HG03354 (cell line): ENCODE measurements around the gene SCEL.
A peak's percentile ranks its signal among the peaks of the same experiment; 100 is the strongest.

ENCODE experiments used
- ATAC-seq: cut with Tn5 transposase; IDR thresholded peaks from one replicate; pipeline ENCODE4 v1.9.1; 2021; ENCODE audit warnings: mild to moderate bottlenecking; ENCODE audit not compliant: unreplicated experiment, poor library complexity, severe bottlenecking

SCEL gene, protein sequence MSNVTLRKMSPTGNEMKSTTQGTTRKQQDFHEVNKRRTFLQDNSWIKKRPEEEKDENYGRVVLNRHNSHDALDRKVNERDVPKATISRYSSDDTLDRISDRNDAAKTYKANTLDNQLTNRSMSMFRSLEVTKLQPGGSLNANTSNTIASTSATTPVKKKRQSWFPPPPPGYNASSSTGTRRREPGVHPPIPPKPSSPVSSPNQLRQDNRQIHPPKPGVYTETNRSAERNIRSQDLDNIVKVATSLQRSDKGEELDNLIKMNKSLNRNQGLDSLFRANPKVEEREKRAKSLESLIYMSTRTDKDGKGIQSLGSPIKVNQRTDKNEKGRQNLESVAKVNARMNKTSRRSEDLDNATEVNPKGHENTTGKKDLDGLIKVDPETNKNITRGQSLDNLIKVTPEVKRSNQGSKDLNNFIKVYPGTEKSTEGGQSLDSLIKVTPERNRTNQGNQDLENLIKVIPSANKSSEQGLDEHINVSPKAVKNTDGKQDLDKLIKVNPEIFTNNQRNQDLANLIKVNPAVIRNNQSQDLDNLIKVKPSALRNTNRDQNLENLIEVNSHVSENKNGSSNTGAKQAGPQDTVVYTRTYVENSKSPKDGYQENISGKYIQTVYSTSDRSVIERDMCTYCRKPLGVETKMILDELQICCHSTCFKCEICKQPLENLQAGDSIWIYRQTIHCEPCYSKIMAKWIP

DNA sequence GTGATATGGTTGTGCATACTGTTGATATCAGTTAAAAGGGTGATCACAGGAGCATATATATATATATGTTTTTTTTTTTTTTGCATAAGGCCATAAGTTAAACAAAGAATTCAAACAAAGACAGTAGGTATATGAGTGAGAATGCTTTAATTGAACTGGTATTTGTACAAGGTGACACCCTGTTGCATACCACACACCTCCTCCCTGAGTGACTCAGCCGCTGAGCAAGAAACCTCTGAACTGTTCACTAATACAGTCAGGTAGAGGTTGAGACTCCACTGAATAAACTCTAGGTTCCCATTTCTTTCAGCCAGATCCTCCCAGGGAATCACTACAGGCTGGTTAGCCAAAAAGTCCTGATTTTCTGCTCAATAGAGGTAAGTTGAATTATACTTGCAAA, at the start of gene SCEL:
Gene SCEL (plus strand): TSS at position 259 of the 400 bp plus-strand sequence. CDS start 20,170 bp downstream, outside the sequence.
- no peak for ATAC-seq

DNA sequence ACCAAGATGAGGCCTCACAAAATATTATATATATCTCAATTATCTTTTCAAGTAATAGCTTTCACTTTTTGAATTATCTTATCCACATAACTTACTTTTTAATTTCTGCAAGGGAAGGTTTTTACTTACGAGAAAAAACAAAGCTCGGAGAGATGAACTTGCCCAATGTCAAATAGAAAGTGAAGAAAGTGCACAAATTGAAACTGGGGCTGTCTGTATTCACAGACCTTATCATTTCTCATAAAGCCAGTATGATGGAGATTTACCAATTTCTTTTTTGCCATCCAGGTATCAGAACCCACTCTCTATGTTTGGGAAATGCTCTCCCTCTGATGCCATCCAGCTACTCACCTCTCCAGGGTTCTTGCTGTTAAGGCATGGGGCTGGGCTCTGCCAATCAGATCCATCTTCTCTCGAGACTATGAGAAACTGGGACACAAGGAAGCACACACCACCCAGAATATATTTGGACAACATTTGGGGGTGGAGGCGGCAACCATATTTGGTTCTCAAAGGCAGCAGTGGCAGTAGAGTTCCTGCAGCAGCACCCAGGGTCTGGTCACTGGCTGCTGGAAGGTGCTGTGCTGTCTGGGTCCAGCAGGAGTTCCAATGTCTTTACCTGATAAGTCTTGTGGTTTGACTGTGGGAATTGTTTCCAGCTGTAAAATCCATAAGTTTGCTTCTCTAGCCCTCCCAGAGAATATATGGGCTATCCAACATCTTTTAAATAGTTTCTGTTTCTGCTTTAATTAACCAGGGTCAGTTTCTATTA, 45.8 kb upstream of the SCEL start:
- no peak for ATAC-seq

DNA sequence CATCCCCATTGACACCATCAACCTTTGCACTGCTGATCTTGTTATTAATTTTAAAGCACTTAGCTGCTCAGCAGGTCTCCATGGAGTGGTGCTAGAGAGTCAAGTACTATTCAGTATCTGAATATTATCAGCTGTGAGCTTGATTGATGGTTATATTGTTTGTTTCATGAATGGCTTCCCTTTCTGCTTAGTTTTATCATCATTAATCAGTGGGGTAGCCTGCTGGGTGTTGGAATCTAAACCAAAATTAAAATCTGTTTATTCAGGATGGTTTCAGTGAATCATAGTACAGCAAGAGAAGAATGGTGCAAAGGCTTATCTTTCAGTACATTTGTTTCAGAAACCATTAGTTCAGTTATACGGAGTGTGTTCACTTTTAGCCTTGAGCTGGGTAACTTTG, 42.5 kb upstream of the SCEL start:
- ATAC-seq = peak; percentile 88

DNA sequence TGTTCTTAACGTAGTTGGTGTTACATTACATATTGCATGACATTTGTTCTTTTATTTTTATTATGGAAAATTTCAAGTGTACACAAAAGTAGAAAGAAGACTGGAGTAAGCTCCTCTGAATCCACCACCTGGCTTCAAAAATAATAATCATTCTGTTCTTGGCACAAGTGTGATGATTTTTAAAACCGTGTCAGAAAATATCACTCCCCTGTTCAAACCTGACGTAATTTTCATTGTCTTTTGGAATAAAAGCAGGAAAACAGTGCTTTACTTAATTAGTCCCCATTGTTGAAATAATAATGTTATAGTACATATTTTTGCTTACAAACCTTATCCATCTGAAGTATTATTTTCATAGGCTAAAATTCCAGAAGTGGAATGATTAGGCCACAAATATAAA, 41.3 kb upstream of the SCEL start:
- no peak for ATAC-seq

GRCh38 chr13:77497350-77497749, 38.2 kb upstream of the SCEL start:
- ATAC-seq = no peak

- ATAC-seq = no peak
Observed at GRCh38 chr13:77497835-77498234, 37.7 kb upstream of the SCEL start.

GRCh38 chr13:77502104-77502720, 33.3 kb upstream of the SCEL start:
- peak; percentile 91 for ATAC-seq

DNA sequence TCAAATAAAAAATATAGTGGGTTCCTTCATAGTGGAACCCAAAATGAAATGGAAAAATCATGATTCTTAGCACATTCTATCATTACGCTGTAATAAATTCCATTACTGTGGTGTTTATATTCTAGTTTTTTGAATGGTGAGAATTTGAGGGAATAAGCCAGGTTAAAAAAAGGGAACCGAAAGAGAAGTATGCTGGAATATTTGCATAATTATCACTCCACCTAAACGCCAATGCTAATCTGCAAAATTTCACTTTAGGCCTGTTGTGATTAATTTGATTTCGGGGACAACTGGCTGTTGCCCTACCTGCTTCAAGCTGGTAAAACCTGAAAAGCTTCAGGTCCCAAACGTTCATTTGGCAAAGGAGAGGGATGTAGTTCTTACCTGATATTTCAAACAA, 32.1 kb upstream of the SCEL start:
- peak; percentile 32 for ATAC-seq

- ATAC-seq = no peak
Observed at GRCh38 chr13:77506874-77507273, 28.6 kb upstream of the SCEL start.

- ATAC-seq = no peak
Observed at GRCh38 chr13:77507931-77508776, 27.4 kb upstream of the SCEL start.

DNA sequence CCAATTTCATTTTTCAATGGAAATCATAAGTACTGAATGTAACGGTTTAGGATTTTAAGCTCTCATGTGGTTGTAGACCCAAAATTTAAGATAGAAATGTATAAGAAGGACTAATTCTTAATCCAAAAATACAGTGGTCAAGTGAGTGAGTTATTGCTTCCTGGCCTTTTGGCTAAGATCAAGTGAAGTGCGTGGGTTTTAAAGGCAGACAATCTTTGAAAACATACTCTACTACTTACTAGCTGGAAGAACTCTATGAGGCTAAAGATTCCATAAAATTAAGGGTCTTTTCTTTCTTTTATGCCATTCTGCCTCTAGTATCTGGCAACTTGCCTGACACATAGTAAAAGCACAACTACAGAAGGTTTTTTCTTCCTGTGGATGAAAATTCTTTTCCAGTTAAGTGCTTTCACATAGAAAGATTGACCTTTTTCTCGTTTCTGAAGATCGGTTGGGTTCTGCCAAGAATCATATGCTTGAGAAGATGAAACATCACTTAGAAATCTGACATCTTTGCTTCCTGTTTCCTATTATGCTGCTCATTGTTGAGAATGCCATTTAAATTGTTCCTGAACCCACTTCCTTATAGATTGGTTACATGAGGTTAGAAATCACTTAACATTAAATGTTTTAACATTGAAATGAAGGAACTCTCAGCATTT, 26.4 kb upstream of the SCEL start:
- ATAC-seq = no peak

DNA sequence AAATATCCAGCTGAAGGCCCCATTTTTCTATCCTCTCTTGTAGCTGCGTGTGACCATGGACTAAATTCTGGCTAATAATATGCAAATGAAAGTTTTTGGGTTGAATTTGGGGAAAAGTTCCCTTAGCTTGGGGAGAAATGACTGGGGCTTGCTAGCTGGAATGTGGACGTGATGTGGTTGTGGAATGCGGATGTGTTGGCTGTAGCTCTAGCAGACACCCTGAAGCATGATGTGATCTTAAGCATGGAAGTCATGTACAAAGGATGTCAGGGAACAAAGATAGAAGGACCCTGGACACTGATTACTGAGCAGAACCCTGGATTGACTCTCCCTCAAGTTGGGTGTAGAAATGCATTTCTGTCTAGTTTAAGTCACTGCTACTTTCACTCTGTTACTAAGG, 25.4 kb upstream of the SCEL start:
- ATAC-seq = no peak

- ATAC-seq = no peak
Observed at GRCh38 chr13:77511552-77511951, 24.0 kb upstream of the SCEL start.

- peak; percentile 81 for ATAC-seq
Observed at GRCh38 chr13:77513719-77514335, 21.7 kb upstream of the SCEL start.

- ATAC-seq = peak; percentile 91
Observed at GRCh38 chr13:77514336-77514726, 21.2 kb upstream of the SCEL start.

DNA sequence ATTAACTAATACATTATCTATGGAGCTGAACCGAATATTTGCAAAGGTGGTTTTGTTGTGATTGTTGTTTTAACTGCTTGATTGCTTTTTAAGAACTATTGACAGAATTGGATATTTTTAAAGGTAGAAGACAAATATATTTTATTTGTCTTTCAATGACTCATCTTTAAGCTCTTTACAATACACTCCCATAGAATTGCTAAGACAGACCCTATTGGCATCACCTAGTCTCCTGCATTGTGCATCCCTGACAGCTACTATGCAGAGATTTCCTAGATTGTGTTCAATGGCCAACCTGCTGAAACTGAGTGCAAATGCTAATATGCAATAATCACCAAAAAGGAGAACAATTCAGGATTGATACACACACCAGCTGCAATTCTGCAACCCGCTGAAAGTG, 19.7 kb upstream of the SCEL start:
- no peak for ATAC-seq

- peak; percentile 34 for ATAC-seq
Observed at GRCh38 chr13:77516342-77516789, 19.1 kb upstream of the SCEL start.

GRCh38 chr13:77518266-77518665, 17.2 kb upstream of the SCEL start:
- ATAC-seq = no peak
